Vagina (tissue), 2 donors: ENCODE data around the gene EFHC1. TPM values are rescaled to one million over a fixed set of nuclear protein-coding genes. Genes with fewer than 3 reads are reported as not detected.

Experiments
- DNase-seq, 2 donors: peaks; one replicate each; pipeline ENCODE4 v3.0.0-alpha.2; 2017; ENCODE audit errors: extremely low spot score in 2 of 2
- H3K27ac ChIP-seq: fragments of 200-600 bp; sonication (generic); one replicate; pipeline ENCODE4 v1.5.1; 2019
- H3K27me3 ChIP-seq: fragments of 200-600 bp; sonication (generic); one replicate; pipeline ENCODE4 v1.5.1; 2019
- H3K36me3 ChIP-seq, 2 donors: fragments of 200-600 bp; sonication (generic); one replicate each; pipeline ENCODE4 v1.5.1; 2017 to 2019
- H3K4me1 ChIP-seq: fragments of 200-600 bp; sonication (generic); one replicate; pipeline ENCODE4 v1.5.1; 2019
- H3K4me3 ChIP-seq, 2 donors: fragments of 200-600 bp; sonication (generic); 1 replicate in 1 of 2; 2 replicates in 1 of 2; pipeline ENCODE4 v1.5.1; 2016 to 2019
- H3K9me3 ChIP-seq: fragments of 200-600 bp; sonication (generic); one replicate; pipeline ENCODE4 v1.5.1; 2019
- CTCF ChIP-seq, 3 experiments: fragments of 450-650 bp in 2 of 3; fragments of 200-600 bp in 1 of 3; sonication (generic) in 1 of 3; IDR thresholded peaks; one replicate each; pipeline ENCODE4 v1.5.1; 2017 to 2019; ENCODE audit warnings: antibody characterized with exemption in 3 of 3, mild to moderate bottlenecking in 2 of 3, moderate library complexity in 2 of 3
- POLR2A ChIP-seq, 2 donors: fragments of 450-650 bp; IDR thresholded peaks; one replicate each; pipeline ENCODE4 v1.6.1; 2017; ENCODE audit warnings: antibody characterized with exemption in 2 of 2, mild to moderate bottlenecking in 2 of 2, moderate library complexity in 2 of 2
- POLR2AphosphoS5 ChIP-seq, 2 donors: sonication (generic); formaldehyde crosslinking; IDR thresholded peaks; one replicate each; pipeline ENCODE4 v1.9.0; 2017; ENCODE audit warnings: antibody characterized with exemption in 2 of 2, mild to moderate bottlenecking in 2 of 2, low read depth in 1 of 2; ENCODE audit not compliant: insufficient read depth in 1 of 2
- intact Hi-C: fragments of 100-400 bp; cut with DNase I; formaldehyde crosslinking; loops from one replicate; pipeline ENCODE4 v1.15.1; 2023
- total RNA-seq: library from RNA; depleted of rRNA; stranded (reverse); fragments of >200 nt; gene quantifications from one replicate; pipeline ENCODE4 v1.2.3, GENCODE V29; 2016

Gene EFHC1
- total RNA-seq, 1 donor from 2014 or later: 27.0 TPM

GRCh38 chr6:52510213-52510562 is 90.0 kb downstream of the EFHC1 start:
- Histone ChIP-seq H3K9me3 (no peaks in the 10 kb centered on the region), H3K36me3 (peaks cover 0 to 27% of the 10 kb centered on the region in 2 donors), H3K27me3 (no peaks in the 10 kb centered on the region), H3K4me1 (peaks cover 47% of the 10 kb centered on the region), H3K4me3 (no peak overlapping the region), H3K27ac (peak overlapping the region; percentile 18)
- DNase-seq: no peak
- intact Hi-C loops: loop anchor here (5.0 kb wide), 1 partner anchor 67 kb away; the partner anchor contains the start of gene TRAM2
- TF ChIP-seq POLR2AphosphoS5 (IDR thresholded peaks at IDR 0.05; ENCODE audit: insufficient read depth in 1 of 2, low read depth in 1 of 2) (no peak), CTCF (IDR thresholded peaks at IDR 0.05) (no peak), POLR2A (IDR thresholded peaks at IDR 0.05) (no peak)

- Histone ChIP-seq H3K4me1 (peaks cover 57% of the 10 kb centered on the region), H3K36me3 (peaks cover 0 to 27% of the 10 kb centered on the region in 2 donors), H3K27ac (peak overlapping the region; percentile 91), H3K4me3 (no peak overlapping the region), H3K27me3 (no peaks in the 10 kb centered on the region), H3K9me3 (no peaks in the 10 kb centered on the region)
- TF ChIP-seq POLR2A (IDR thresholded peaks at IDR 0.05) (no peak), CTCF (IDR thresholded peaks at IDR 0.05) (no peak), POLR2AphosphoS5 (IDR thresholded peaks at IDR 0.05; ENCODE audit: insufficient read depth in 1 of 2, low read depth in 1 of 2) (no peak)
- intact Hi-C loops: loop anchor here (5.0 kb wide), 1 partner anchor 66 kb away; the partner anchor contains the start of gene TRAM2
- DNase-seq: no peak
Measured at GRCh38 chr6:52511163-52511562, 91.0 kb downstream of the EFHC1 start.

DNA sequence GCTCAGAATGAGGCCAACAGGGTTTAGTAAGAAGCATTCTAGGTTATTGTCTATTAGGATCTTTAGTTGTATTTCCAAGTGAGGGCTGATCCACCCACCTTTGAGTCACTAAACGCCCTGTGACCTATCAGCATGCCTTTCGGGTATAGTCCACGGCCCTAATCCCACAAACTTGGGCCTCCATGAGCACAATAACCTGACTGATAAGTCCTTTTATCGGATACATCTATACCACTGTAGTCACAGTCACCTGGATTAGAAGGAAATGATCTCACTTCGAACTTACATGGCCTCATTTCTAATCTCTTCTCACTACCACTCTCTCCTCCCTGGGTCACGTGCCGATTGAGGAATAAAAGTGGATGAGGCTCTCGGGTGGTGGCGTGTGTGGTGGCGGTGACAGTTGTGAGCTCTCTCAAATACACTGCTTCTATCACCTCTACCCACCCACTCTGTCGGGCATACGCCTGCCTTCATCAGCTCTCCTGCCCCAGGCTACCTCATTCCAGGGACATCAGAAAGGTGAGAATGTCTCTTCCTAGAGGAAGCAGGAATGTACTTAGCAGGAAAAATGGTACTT is 91.5 kb downstream of the EFHC1 start:
- Histone ChIP-seq H3K27ac (peak overlapping the region; percentile 91), H3K4me3 (no peak overlapping the region), H3K36me3 (peaks cover 0 to 26% of the 10 kb centered on the region in 2 donors), H3K9me3 (no peaks in the 10 kb centered on the region), H3K4me1 (peaks cover 62% of the 10 kb centered on the region), H3K27me3 (no peaks in the 10 kb centered on the region)
- intact Hi-C loops: loop anchor here (5.0 kb wide), 1 partner anchor 66 kb away; the partner anchor contains the start of gene TRAM2
- TF ChIP-seq POLR2AphosphoS5 (IDR thresholded peaks at IDR 0.05; ENCODE audit: insufficient read depth in 1 of 2, low read depth in 1 of 2): no peak
- TF ChIP-seq CTCF (IDR thresholded peaks at IDR 0.05): no peak
- no peak for TF ChIP-seq POLR2A (IDR thresholded peaks at IDR 0.05)
- DNase-seq: no peak

GRCh38 chr6:52512199-52512598 is 92.1 kb downstream of the EFHC1 start:
- Histone ChIP-seq H3K4me1 (peaks cover 67% of the 10 kb centered on the region), H3K36me3 (peaks cover 0 to 21% of the 10 kb centered on the region in 2 donors)
- TF ChIP-seq POLR2A (IDR thresholded peaks at IDR 0.05) (no peak), POLR2AphosphoS5 (IDR thresholded peaks at IDR 0.05; ENCODE audit: insufficient read depth in 1 of 2, low read depth in 1 of 2) (peak; percentile 48 to 80)

DNA sequence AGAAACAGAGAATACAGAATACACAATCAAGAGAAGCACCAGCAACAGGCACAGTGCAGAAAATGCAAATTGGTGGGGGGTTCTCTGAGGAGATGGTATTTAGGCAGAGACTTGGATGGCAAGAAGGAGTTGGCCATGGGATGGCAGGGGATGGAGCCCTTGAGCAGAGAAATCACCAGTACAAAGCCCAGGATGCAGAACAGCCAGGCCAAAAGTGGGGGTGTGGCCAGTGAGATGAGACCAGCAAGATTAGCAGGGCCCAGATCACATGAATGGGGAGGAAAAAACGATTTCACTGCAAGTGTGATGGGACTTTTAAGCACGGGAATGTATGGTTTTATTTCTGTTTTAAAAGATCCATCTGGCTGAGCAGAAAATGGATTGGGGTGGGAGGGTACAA is 93.3 kb downstream of the EFHC1 start:
- Histone ChIP-seq H3K27ac (peak overlapping the region; percentile 91), H3K27me3 (no peaks in the 10 kb centered on the region), H3K4me1 (peaks cover 71% of the 10 kb centered on the region), H3K36me3 (peaks cover 0 to 11% of the 10 kb centered on the region in 2 donors), H3K9me3 (no peaks in the 10 kb centered on the region), H3K4me3 (no peak overlapping the region)
- DNase-seq: no peak
- TF ChIP-seq POLR2A (IDR thresholded peaks at IDR 0.05) (no peak), CTCF (IDR thresholded peaks at IDR 0.05) (no peak), POLR2AphosphoS5 (IDR thresholded peaks at IDR 0.05; ENCODE audit: insufficient read depth in 1 of 2, low read depth in 1 of 2) (no peak)
- intact Hi-C loops: loop anchor here (5.0 kb wide), 1 partner anchor 64 kb away; the partner anchor contains the start of gene TRAM2

More at GRCh38 chr6:52512199-52512598, 92.1 kb downstream of the EFHC1 start:
- H3K27ac ChIP-seq: peak overlapping the region; percentile 91
- intact Hi-C loops: loop anchor here (5.0 kb wide), 1 partner anchor 65 kb away; the partner anchor contains the start of gene TRAM2
- no peaks in the 10 kb centered on the region for H3K9me3 ChIP-seq
- H3K4me3 ChIP-seq: no peak overlapping the region
- no peaks in the 10 kb centered on the region for H3K27me3 ChIP-seq
- peak in 1 of 2 donors; percentile 94 for DNase-seq
